Brain microvascular endothelial cell (primary cell): ENCODE measurements around the gene TIMMDC1.
"Not testable (repeated sequence)": the region's sequence is repeated elsewhere in the genome, so short reads cannot be mapped to it uniquely, and the experiment has no call there.

Source experiments
- DNase-seq: peaks from one replicate; pipeline ENCODE4 v3.0.0-alpha.2; 2020
- H3K27ac ChIP-seq: fragments of 250-450 bp; sonication (Bioruptor Pico); 2 replicates; pipeline ENCODE4 v1.5.1; 2020; ENCODE audit warnings: mild to moderate bottlenecking, moderate library complexity
- H3K27me3 ChIP-seq: fragments of 250-450 bp; sonication (Bioruptor Pico); replicated peaks from 2 replicates; pipeline ENCODE4 v1.5.1; 2020; ENCODE audit warnings: mild to moderate bottlenecking
- H3K36me3 ChIP-seq: fragments of 250-450 bp; sonication (Bioruptor Pico); replicated peaks from 2 replicates; pipeline ENCODE4 v1.5.1; 2020; ENCODE audit warnings: mild to moderate bottlenecking
- H3K4me3 ChIP-seq: 2 replicates; pipeline ENCODE4 v1.5.1; 2011; ENCODE audit warnings: low read depth, mild to moderate bottlenecking, control low read depth, low read length, moderate library complexity
- in situ Hi-C: cut with HindIII; loops from 2 replicates; pipeline ENCODE4 v1.10.0; 2017; ENCODE audit warnings: low sequenced_read_pairs, low pct_ligation_motif_present
- TF ChIP-seq, protein P1 (sequence below): IDR thresholded peaks from 2 replicates; pipeline ENCODE4 v1.5.1; 2011; ENCODE audit warnings: low read depth, mild to moderate bottlenecking, moderate library complexity, low read length, control low read depth, inconsistent platforms; ENCODE audit errors: missing control alignments

The TIMMDC1 gene

GRCh38 chr3:119543147-119543546 lies 44.8 kb downstream of the TIMMDC1 start:
- H3K36me3 ChIP-seq: no peaks in the 10 kb centered on the region
- no peak for DNase-seq
- H3K4me3 ChIP-seq: no peak overlapping the region
- peaks cover 1% of the 10 kb centered on the region for H3K27me3 ChIP-seq
- TF ChIP-seq, protein P1, sequence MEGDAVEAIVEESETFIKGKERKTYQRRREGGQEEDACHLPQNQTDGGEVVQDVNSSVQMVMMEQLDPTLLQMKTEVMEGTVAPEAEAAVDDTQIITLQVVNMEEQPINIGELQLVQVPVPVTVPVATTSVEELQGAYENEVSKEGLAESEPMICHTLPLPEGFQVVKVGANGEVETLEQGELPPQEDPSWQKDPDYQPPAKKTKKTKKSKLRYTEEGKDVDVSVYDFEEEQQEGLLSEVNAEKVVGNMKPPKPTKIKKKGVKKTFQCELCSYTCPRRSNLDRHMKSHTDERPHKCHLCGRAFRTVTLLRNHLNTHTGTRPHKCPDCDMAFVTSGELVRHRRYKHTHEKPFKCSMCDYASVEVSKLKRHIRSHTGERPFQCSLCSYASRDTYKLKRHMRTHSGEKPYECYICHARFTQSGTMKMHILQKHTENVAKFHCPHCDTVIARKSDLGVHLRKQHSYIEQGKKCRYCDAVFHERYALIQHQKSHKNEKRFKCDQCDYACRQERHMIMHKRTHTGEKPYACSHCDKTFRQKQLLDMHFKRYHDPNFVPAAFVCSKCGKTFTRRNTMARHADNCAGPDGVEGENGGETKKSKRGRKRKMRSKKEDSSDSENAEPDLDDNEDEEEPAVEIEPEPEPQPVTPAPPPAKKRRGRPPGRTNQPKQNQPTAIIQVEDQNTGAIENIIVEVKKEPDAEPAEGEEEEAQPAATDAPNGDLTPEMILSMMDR: no peak
- H3K27ac ChIP-seq: no peak overlapping the region
- in situ Hi-C loops: no loop called here

- Histone ChIP-seq H3K4me3 (no peak overlapping the region), H3K27ac (no peak overlapping the region), H3K27me3 (no peaks in the 10 kb centered on the region), H3K36me3 (no peaks in the 10 kb centered on the region)
- TF ChIP-seq, protein P1: no peak
- in situ Hi-C loops: no loop called here
- no peak for DNase-seq
Observed at GRCh38 chr3:119547227-119547626, 48.9 kb downstream of the TIMMDC1 start.

GRCh38 chr3:119548341-119548740 lies 50.0 kb downstream of the TIMMDC1 start:
- no peaks in the 10 kb centered on the region for H3K36me3 ChIP-seq
- H3K27ac ChIP-seq: no peak overlapping the region
- H3K4me3 ChIP-seq: no peak overlapping the region
- in situ Hi-C loops: no loop called here
- H3K27me3 ChIP-seq: no peaks in the 10 kb centered on the region
- no peak for DNase-seq
- TF ChIP-seq, protein P1: no peak

DNA sequence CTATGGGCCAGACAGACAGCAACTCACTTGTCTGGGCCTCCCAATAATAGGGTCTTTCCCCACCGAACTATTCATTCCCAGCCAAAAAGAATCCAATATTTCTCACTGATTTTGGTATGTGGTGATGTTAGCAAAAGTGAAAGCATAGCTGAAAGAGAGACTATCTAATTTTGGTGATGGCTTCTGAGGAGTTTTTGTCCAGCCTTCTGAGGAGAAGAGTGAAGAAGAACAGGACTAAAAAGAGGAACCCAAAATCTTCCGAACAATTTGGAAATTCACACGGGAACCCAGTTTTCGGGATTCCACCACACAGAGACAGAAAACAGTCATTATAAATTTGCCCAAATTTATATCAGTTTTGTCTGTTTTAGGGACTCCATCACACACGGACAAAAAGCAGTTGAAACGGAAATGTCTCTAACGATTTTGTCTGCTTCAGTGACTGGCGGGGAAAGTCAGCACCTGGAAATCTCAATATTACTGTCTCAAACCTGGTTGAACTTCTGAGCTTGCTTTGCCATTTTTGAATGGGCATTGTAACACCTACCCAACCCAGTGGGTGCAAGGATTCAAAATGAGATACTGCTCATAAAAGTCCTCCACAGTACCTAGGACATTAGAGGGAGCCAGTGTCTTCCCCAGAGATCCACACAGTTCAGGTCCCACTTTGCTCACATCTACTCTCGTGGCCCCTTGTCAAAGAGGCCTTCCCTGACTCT lies 52.0 kb downstream of the TIMMDC1 start:
- Histone ChIP-seq H3K4me3 (no peak overlapping the region), H3K36me3 (no peaks in the 10 kb centered on the region), H3K27me3 (no peaks in the 10 kb centered on the region), H3K27ac (no peak overlapping the region)
- in situ Hi-C loops: no loop called here
- TF ChIP-seq, protein P1: no peak
- DNase-seq: no peak

- TF ChIP-seq, protein P1: no peak
- H3K27ac ChIP-seq: no peak overlapping the region
- H3K27me3 ChIP-seq: no peaks in the 10 kb centered on the region
- no peak for DNase-seq
- in situ Hi-C loops: no loop called here
- H3K4me3 ChIP-seq: no peak overlapping the region
- no peaks in the 10 kb centered on the region for H3K36me3 ChIP-seq
Observed at GRCh38 chr3:119551598-119551997, 53.3 kb downstream of the TIMMDC1 start.

- H3K4me3 ChIP-seq: not testable (repeated sequence)
Observed at GRCh38 chr3:119552928-119553327, 54.6 kb downstream of the TIMMDC1 start.

More at GRCh38 chr3:119552928-119553327, 54.6 kb downstream of the TIMMDC1 start:
- in situ Hi-C loops, H3K36me3 ChIP-seq, H3K27me3 ChIP-seq, H3K27ac ChIP-seq, DNase-seq: not testable (repeated sequence)
